Measurements from ENCODE around the gene SLC49A3.
"Not testable (repeated sequence)": the region's sequence is repeated elsewhere in the genome, so short reads cannot be mapped to it uniquely, and the experiment has no call there.

Gene SLC49A3

GRCh38 chr4:688854-689681 lies at the start of gene SLC49A3:
TSS of gene SLC49A3 (minus strand) at chr4:689151. CDS start at chr4:689127, 24 bp downstream.
- no peak for TF ChIP-seq CTCF (IDR thresholded peaks at IDR 0.05; ENCODE audit: borderline replicate concordance, insufficient read depth, low read depth, low read length)

GRCh38 chr4:736561-736960 lies 47.6 kb upstream of the SLC49A3 start:
- not testable (repeated sequence) for H3K4me3 ChIP-seq (ENCODE audit: low read depth, low read length)

More at GRCh38 chr4:688854-689681, at the start of gene SLC49A3:
- H3K4me3 ChIP-seq (ENCODE audit: low read depth, low read length), result no peak within 1 kb of the TSS

- H3K4me3 ChIP-seq (ENCODE audit: low read depth, low read length), result no peak overlapping the region
- TF ChIP-seq CTCF (IDR thresholded peaks at IDR 0.05; ENCODE audit: borderline replicate concordance, insufficient read depth, low read depth, low read length), result no peak
These were observed 46.6 kb upstream of the SLC49A3 start for GRCh38 chr4:735583-735982.

- TF ChIP-seq CTCF (IDR thresholded peaks at IDR 0.05; ENCODE audit: borderline replicate concordance, insufficient read depth, low read depth, low read length), result no peak
- H3K4me3 ChIP-seq (ENCODE audit: low read depth, low read length), result no peak overlapping the region
These were observed 46.0 kb upstream of the SLC49A3 start for GRCh38 chr4:734951-735350.

- no peak for TF ChIP-seq CTCF (IDR thresholded peaks at IDR 0.05; ENCODE audit: borderline replicate concordance, insufficient read depth, low read depth, low read length)
- H3K4me3 ChIP-seq (ENCODE audit: low read depth, low read length), result no peak overlapping the region
These were observed 45.1 kb upstream of the SLC49A3 start for GRCh38 chr4:734075-734474.

GRCh38 chr4:733631-733980 lies 44.7 kb upstream of the SLC49A3 start:
- no peak overlapping the region for H3K4me3 ChIP-seq (ENCODE audit: low read depth, low read length)
- no peak for TF ChIP-seq CTCF (IDR thresholded peaks at IDR 0.05; ENCODE audit: borderline replicate concordance, insufficient read depth, low read depth, low read length)

GRCh38 chr4:732911-733630 lies 44.1 kb upstream of the SLC49A3 start:
- TF ChIP-seq CTCF (IDR thresholded peaks at IDR 0.05; ENCODE audit: borderline replicate concordance, insufficient read depth, low read depth, low read length), result no peak

More at GRCh38 chr4:732911-733630, 44.1 kb upstream of the SLC49A3 start:
- no peak overlapping the region for H3K4me3 ChIP-seq (ENCODE audit: low read depth, low read length)

Measured in GM12875 (cell line).